Vagina (tissue), 2 donors: ENCODE data around the gene SEC16A. TPM values are rescaled to one million over a fixed set of nuclear protein-coding genes. Genes with fewer than 3 reads are reported as not detected.

Experiments used
- DNase-seq, 2 donors: peaks; one replicate each; pipeline ENCODE4 v3.0.0-alpha.2; 2017; ENCODE audit errors: extremely low spot score in 2 of 2
- H3K27ac ChIP-seq: fragments of 200-600 bp; sonication (generic); one replicate; pipeline ENCODE4 v1.5.1; 2019
- H3K27me3 ChIP-seq: fragments of 200-600 bp; sonication (generic); one replicate; pipeline ENCODE4 v1.5.1; 2019
- H3K36me3 ChIP-seq, 2 donors: fragments of 200-600 bp; sonication (generic); one replicate each; pipeline ENCODE4 v1.5.1; 2017 to 2019
- H3K4me1 ChIP-seq: fragments of 200-600 bp; sonication (generic); one replicate; pipeline ENCODE4 v1.5.1; 2019
- H3K4me3 ChIP-seq, 2 donors: fragments of 200-600 bp; sonication (generic); 1 replicate in 1 of 2; 2 replicates in 1 of 2; pipeline ENCODE4 v1.5.1; 2016 to 2019
- H3K9me3 ChIP-seq: fragments of 200-600 bp; sonication (generic); one replicate; pipeline ENCODE4 v1.5.1; 2019
- CTCF ChIP-seq, 3 experiments: fragments of 450-650 bp in 2 of 3; fragments of 200-600 bp in 1 of 3; sonication (generic) in 1 of 3; IDR thresholded peaks; one replicate each; pipeline ENCODE4 v1.5.1; 2017 to 2019; ENCODE audit warnings: antibody characterized with exemption in 3 of 3, mild to moderate bottlenecking in 2 of 3, moderate library complexity in 2 of 3
- POLR2A ChIP-seq, 2 donors: fragments of 450-650 bp; IDR thresholded peaks; one replicate each; pipeline ENCODE4 v1.6.1; 2017; ENCODE audit warnings: antibody characterized with exemption in 2 of 2, mild to moderate bottlenecking in 2 of 2, moderate library complexity in 2 of 2
- POLR2AphosphoS5 ChIP-seq, 2 donors: sonication (generic); formaldehyde crosslinking; IDR thresholded peaks; one replicate each; pipeline ENCODE4 v1.9.0; 2017; ENCODE audit warnings: antibody characterized with exemption in 2 of 2, mild to moderate bottlenecking in 2 of 2, low read depth in 1 of 2; ENCODE audit not compliant: insufficient read depth in 1 of 2
- intact Hi-C: fragments of 100-400 bp; cut with DNase I; formaldehyde crosslinking; loops from one replicate; pipeline ENCODE4 v1.15.1; 2023
- total RNA-seq: library from RNA; depleted of rRNA; stranded (reverse); fragments of >200 nt; gene quantifications from one replicate; pipeline ENCODE4 v1.2.3, GENCODE V29; 2016

The SEC16A gene
- total RNA-seq, 1 donor from 2014 or later, result 52.3 TPM

- Histone ChIP-seq H3K9me3 (no peaks in the 10 kb centered on the region), H3K36me3 (peaks cover 9 to 96% of the 10 kb centered on the region in 2 donors), H3K27ac (no peak overlapping the region), H3K4me3 (no peak overlapping the region), H3K4me1 (no peaks in the 10 kb centered on the region), H3K27me3 (no peaks in the 10 kb centered on the region)
- DNase-seq, result no peak
- intact Hi-C loops, result no loop called here
- TF ChIP-seq CTCF (IDR thresholded peaks at IDR 0.05) (no peak), POLR2A (IDR thresholded peaks at IDR 0.05) (no peak)
These were observed 17.2 kb downstream of the SEC16A start for GRCh38 chr9:136465500-136466154.

GRCh38 chr9:136464241-136464640 is 18.6 kb downstream of the SEC16A start:
- DNase-seq, result no peak
- Histone ChIP-seq H3K4me1 (no peaks in the 10 kb centered on the region), H3K27me3 (no peaks in the 10 kb centered on the region), H3K9me3 (no peaks in the 10 kb centered on the region), H3K4me3 (no peak overlapping the region), H3K27ac (no peak overlapping the region), H3K36me3 (peaks cover 10 to 97% of the 10 kb centered on the region in 2 donors)
- no peak for TF ChIP-seq CTCF (IDR thresholded peaks at IDR 0.05)
- TF ChIP-seq POLR2A (IDR thresholded peaks at IDR 0.05), result no peak
- no peak for TF ChIP-seq POLR2AphosphoS5 (IDR thresholded peaks at IDR 0.05; ENCODE audit: insufficient read depth in 1 of 2, low read depth in 1 of 2)
- intact Hi-C loops, result no loop called here

- intact Hi-C loops, result no loop called here
- no peak overlapping the region for H3K27ac ChIP-seq
- H3K9me3 ChIP-seq, result no peaks in the 10 kb centered on the region
- H3K27me3 ChIP-seq, result no peaks in the 10 kb centered on the region
- no peak for DNase-seq
- H3K4me1 ChIP-seq, result no peaks in the 10 kb centered on the region
- H3K36me3 ChIP-seq, result peaks cover 8 to 98% of the 10 kb centered on the region in 2 donors
- no peak overlapping the region for H3K4me3 ChIP-seq
- TF ChIP-seq CTCF (IDR thresholded peaks at IDR 0.05) (no peak), POLR2A (IDR thresholded peaks at IDR 0.05) (no peak), POLR2AphosphoS5 (IDR thresholded peaks at IDR 0.05; ENCODE audit: insufficient read depth in 1 of 2, low read depth in 1 of 2) (no peak)
These were observed 19.3 kb downstream of the SEC16A start for GRCh38 chr9:136463578-136463977.

- DNase-seq, result no peak
- peaks cover 8 to 100% of the 10 kb centered on the region in 2 donors for H3K36me3 ChIP-seq
- no peaks in the 10 kb centered on the region for H3K4me1 ChIP-seq
- H3K27ac ChIP-seq, result no peak overlapping the region
- intact Hi-C loops, result no loop called here
- no peak overlapping the region for H3K4me3 ChIP-seq
- no peaks in the 10 kb centered on the region for H3K9me3 ChIP-seq
- H3K27me3 ChIP-seq, result no peaks in the 10 kb centered on the region
- TF ChIP-seq POLR2AphosphoS5 (IDR thresholded peaks at IDR 0.05; ENCODE audit: insufficient read depth in 1 of 2, low read depth in 1 of 2) (no peak), CTCF (IDR thresholded peaks at IDR 0.05) (no peak), POLR2A (IDR thresholded peaks at IDR 0.05) (no peak)
These were observed 20.2 kb downstream of the SEC16A start for GRCh38 chr9:136462664-136463063.

GRCh38 chr9:136460772-136461325 is 22.0 kb downstream of the SEC16A start:
- intact Hi-C loops, result no loop called here
- no peaks in the 10 kb centered on the region for H3K9me3 ChIP-seq
- H3K4me3 ChIP-seq, result no peak overlapping the region
- no peaks in the 10 kb centered on the region for H3K4me1 ChIP-seq
- peaks cover 4 to 100% of the 10 kb centered on the region in 2 donors for H3K36me3 ChIP-seq
- DNase-seq, result no peak
- no peak for TF ChIP-seq POLR2A (IDR thresholded peaks at IDR 0.05)
- no peak for TF ChIP-seq CTCF (IDR thresholded peaks at IDR 0.05)
- no peak for TF ChIP-seq POLR2AphosphoS5 (IDR thresholded peaks at IDR 0.05; ENCODE audit: insufficient read depth in 1 of 2, low read depth in 1 of 2)
- no peaks in the 10 kb centered on the region for H3K27me3 ChIP-seq
- H3K27ac ChIP-seq, result no peak overlapping the region
